Activated CD8-positive, alpha-beta T cell treated with anti-CD3 and anti-CD28 coated beads, Interleukin-2, amount 10 ng/mL, durations not matched to agents 7 days and 5 days (primary cell): ENCODE data around the gene CADM1. TPM values are rescaled to one million over a fixed set of nuclear protein-coding genes. Genes with fewer than 3 reads are reported as not detected.

Experiments used
- ATAC-seq: fragments of 150-1000 bp; cut with Tn5 transposase; one replicate; pipeline ENCODE4 v1.10.0; 2021; ENCODE audit warnings: moderate library complexity
- CTCF ChIA-PET: fragments of 350-600 bp; sonication (Branson Sonifier 250); formaldehyde crosslinking; loops from one replicate; lab custom pipeline; 2021; ENCODE audit warnings: antibody characterized with exemption; lab: Charles Lee
- POLR2A ChIA-PET: fragments of 350-600 bp; sonication (Branson Sonifier 250); formaldehyde crosslinking; loops from one replicate; lab custom pipeline; 2021; ENCODE audit warnings: antibody characterized with exemption; lab: Charles Lee
- DNase-seq: peaks from one replicate; pipeline ENCODE4 v3.0.0-alpha.2; 2020
- H3K27ac Mint-ChIP-seq: one replicate; pipeline ENCODE4 v1.8.0; 2021; ENCODE audit warnings: mild to moderate bottlenecking, mixed read lengths
- H3K27me3 Mint-ChIP-seq: one replicate; pipeline ENCODE4 v1.8.0; 2021; ENCODE audit warnings: low read depth, mixed read lengths
- H3K36me3 Mint-ChIP-seq: one replicate; pipeline ENCODE4 v1.8.0; 2021; ENCODE audit warnings: low read depth, mixed read lengths
- H3K4me1 Mint-ChIP-seq: one replicate; pipeline ENCODE4 v1.8.0; 2021; ENCODE audit warnings: low read depth, mixed read lengths
- H3K4me3 Mint-ChIP-seq: one replicate; pipeline ENCODE4 v1.8.0; 2021; ENCODE audit warnings: mild to moderate bottlenecking, mixed read lengths
- H3K9me3 Mint-ChIP-seq: one replicate; pipeline ENCODE4 v1.8.0; 2022; ENCODE audit warnings: mixed read lengths; ENCODE audit not compliant: insufficient read depth
- total RNA-seq, 2 experiments: library from RNA; stranded (reverse); gene quantifications; one replicate each; pipeline ENCODE4 v1.2.3, GENCODE V29; 2021

Gene CADM1
- total RNA-seq, 2 experiments from 2014 or later: 0.31 to 0.74 TPM

DNA sequence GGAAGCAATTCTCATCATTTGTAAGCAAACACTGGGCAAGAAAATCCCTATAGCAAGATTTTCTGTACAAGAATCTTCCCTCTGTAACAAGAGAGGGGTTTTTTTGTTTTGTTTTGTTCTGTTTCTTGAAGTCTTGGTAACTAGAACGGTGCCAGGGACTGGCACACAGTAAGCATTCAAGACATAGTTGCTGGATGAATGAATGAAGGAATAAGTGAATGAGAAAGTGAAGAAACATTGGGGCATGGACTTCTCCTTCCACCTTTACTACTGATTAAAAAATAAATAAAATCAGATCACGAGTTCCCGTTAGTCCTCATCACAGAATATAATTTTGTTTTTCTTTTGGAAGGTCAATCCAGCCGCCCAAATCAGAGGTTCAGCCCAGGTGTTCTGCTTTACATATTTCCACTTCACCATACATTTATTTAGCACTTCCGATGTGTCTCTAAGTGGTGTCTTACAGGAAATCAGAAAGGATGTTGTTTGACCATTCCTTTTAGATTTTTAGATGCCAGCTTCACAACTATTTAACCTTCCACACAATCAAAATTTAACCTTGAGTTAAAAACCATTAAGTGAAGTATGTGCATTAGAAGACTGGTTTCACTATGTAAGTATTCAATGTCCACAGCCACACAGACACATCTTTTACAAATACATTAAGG, 281.2 kb downstream of the CADM1 start:
- no peak overlapping the region for H3K4me3 Mint-ChIP-seq
- ATAC-seq (no peak), DNase-seq (no peak)
- H3K4me1 Mint-ChIP-seq: peaks cover 15% of the 10 kb centered on the region
- H3K9me3 Mint-ChIP-seq: no peaks in the 10 kb centered on the region
- ChIA-PET CTCF (no interaction called here), POLR2A (no interaction called here)
- no peaks in the 10 kb centered on the region for H3K36me3 Mint-ChIP-seq
- no peaks in the 10 kb centered on the region for H3K27me3 Mint-ChIP-seq
- peak overlapping the region; percentile 47 for H3K27ac Mint-ChIP-seq

DNA sequence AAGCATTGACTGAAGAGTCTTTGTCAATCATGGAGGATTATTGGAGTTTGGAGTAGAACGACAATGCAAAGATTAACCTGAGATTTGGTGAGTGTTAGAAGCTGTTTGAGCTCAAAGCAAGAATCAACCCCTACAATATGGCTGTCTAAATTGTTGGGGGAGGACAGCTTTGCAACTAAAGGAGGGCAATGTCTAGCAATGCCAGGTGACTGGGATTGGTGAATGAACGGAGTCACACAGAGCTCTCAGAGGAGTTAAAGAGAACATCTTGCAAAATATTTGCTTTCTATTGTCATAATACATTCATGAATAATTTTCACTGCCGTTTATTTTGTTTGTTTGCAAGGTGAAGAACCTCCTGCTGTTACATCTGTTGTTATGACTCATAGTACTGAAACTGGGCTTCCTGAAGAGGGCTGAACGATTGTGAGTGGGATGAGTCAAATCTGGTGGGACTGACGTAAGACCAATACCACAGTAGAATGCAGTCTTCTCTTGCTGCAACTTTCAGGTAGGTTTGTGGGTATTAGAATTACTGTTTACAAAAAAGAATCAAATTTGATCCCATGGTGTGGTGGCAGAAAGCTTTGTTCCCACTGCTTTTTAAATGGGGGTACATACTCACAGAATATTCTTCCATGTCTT, 281.9 kb downstream of the CADM1 start:
- Mint-ChIP-seq H3K36me3 (no peaks in the 10 kb centered on the region), H3K27me3 (no peaks in the 10 kb centered on the region), H3K27ac (peak overlapping the region; percentile 47), H3K4me1 (peaks cover 19% of the 10 kb centered on the region), H3K4me3 (no peak overlapping the region), H3K9me3 (no peaks in the 10 kb centered on the region)
- ATAC-seq (peak; percentile 88), DNase-seq (peak; percentile 40)
- POLR2A ChIA-PET: no interaction called here
- CTCF ChIA-PET: no interaction called here

DNA sequence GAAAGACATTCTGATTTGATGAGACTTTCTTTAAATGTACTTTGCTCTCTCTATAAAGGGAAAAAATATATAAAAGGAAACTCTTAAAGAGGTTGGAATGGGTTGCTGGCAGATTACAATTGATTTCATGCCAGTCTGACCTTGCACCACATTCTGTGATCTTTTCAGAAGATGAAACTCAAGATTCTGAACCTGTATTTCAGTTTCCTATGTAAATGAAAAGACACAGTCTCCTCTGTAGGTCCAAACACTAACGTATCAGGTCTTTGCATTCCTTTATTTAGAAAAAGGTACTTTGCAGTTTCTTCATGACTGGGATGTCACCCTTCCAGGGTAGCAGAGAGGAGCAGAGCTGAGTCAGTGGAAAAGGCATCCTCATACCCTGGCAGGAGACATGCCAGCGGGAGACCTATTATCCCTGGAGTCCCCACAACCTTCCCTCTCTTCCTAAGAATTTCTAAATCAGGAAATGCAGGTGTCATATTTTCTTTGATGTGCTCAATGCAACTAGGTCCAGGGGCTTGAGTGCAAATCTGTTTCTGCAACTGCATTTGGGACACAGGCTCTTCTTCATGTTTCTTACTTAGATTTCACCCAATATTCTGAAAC, 282.6 kb downstream of the CADM1 start:
- H3K27me3 Mint-ChIP-seq: no peaks in the 10 kb centered on the region
- no peak overlapping the region for H3K4me3 Mint-ChIP-seq
- peak overlapping the region; percentile 12 for H3K27ac Mint-ChIP-seq
- H3K4me1 Mint-ChIP-seq: peaks cover 19% of the 10 kb centered on the region
- ChIA-PET CTCF (no interaction called here), POLR2A (no interaction called here)
- H3K9me3 Mint-ChIP-seq: no peaks in the 10 kb centered on the region
- no peak for ATAC-seq
- DNase-seq: no peak
- H3K36me3 Mint-ChIP-seq: no peaks in the 10 kb centered on the region

DNA sequence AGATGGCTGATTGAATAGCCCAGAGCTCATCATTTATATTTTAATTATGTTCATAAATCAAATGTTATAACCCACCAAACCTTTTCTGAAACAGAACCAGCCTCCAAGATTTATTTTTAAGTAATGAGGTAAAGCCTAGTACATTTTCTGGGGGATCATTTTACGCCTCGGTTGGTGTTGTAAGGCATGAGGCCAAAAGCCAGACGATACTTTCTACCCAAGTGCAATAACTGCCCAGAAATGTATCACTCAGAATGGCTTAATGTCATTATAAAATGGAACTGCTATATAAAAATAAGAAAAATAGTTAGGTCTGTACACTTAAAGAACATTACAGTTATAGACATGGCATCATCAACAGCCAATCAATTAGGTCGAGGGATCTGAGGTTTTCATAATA, 283.3 kb downstream of the CADM1 start:
- POLR2A ChIA-PET: no interaction called here

DNA sequence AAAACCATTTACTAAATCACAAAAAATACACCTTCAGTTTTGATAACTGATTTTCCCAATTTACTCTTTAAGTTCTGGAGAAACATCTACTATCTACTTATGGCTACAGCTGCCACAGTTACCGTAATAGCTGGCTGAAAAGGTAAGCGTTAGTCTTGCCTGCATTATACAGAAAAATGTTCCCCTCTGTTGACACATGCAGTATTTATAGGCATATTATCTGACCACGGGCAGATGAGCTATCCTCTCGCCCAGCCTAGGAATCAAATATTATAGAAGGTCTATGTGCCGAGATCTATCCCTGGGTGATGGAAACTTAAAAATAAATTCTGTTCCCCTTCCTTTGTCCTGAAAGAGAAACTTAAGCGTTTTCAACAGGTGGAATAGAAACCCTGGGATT, 283.8 kb downstream of the CADM1 start:
- ChIA-PET CTCF (no interaction called here), POLR2A (no interaction called here)
- H3K27me3 Mint-ChIP-seq: no peaks in the 10 kb centered on the region
- ATAC-seq (no peak), DNase-seq (no peak)
- no peak overlapping the region for H3K27ac Mint-ChIP-seq
- H3K4me1 Mint-ChIP-seq: peaks cover 19% of the 10 kb centered on the region
- H3K4me3 Mint-ChIP-seq: no peak overlapping the region
- no peaks in the 10 kb centered on the region for H3K9me3 Mint-ChIP-seq
- H3K36me3 Mint-ChIP-seq: no peaks in the 10 kb centered on the region

More for the DNA sequence above, 283.3 kb downstream of the CADM1 start:
- no peak for DNase-seq
- H3K4me1 Mint-ChIP-seq: peaks cover 19% of the 10 kb centered on the region
- H3K27me3 Mint-ChIP-seq: no peaks in the 10 kb centered on the region
- no peak overlapping the region for H3K27ac Mint-ChIP-seq
- no peaks in the 10 kb centered on the region for H3K36me3 Mint-ChIP-seq
- CTCF ChIA-PET: no interaction called here
- ATAC-seq: no peak
- H3K9me3 Mint-ChIP-seq: no peaks in the 10 kb centered on the region
- H3K4me3 Mint-ChIP-seq: no peak overlapping the region

DNA sequence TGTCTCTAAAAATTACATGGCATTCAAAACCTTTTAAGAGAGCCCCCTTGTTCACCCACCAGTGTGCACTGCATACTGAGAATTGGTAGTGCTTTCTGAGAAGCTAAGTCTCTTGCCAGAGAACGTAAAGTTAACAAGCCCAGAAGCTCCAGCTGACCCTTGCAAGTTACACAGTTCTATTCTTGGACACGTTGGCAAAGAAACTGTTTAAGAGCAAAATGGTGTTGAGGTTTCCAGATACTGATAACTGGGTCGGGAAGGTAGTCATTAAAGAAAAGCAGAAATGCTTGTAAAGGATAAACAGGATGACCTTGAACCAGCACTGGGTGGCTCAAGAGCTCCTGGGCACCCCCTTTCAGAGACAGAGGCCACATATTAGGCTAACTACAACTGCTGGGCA, 284.8 kb downstream of the CADM1 start:
- Mint-ChIP-seq H3K27ac (no peak overlapping the region), H3K9me3 (no peaks in the 10 kb centered on the region), H3K4me1 (peaks cover 19% of the 10 kb centered on the region), H3K27me3 (no peaks in the 10 kb centered on the region), H3K36me3 (no peaks in the 10 kb centered on the region), H3K4me3 (no peak overlapping the region)
- ATAC-seq: no peak
- CTCF ChIA-PET: no interaction called here
- POLR2A ChIA-PET: no interaction called here
- DNase-seq: no peak

DNA sequence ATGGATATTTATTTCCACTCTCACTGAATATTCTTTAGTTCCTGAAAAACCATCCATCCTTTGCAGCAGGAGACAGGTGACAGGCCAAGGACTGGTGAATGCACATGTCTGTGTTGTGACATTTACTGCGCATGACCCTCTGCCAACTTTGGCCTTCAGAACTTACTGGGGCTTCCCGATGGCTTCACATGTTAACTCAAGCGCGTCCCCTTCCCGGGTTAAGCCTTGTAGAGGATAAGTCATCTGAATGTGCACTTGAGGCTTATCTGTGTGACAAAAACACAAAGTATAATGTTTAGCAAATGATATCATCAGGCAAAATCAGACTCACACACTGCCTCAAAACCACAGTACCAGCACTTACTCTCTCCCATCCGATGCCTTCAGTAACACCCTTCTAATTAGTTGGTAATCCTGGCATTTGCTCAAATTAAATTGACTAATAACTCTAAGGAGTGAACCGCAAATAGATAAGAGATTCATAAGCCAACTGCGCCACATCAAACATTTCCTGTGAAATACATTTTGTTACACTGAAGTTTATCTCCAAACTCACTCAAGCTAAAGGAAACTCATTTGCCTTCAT, 286.4 kb downstream of the CADM1 start:
- POLR2A ChIA-PET: no interaction called here
- H3K4me3 Mint-ChIP-seq: no peak overlapping the region
- ATAC-seq: no peak
- peaks cover 15% of the 10 kb centered on the region for H3K4me1 Mint-ChIP-seq
- no peaks in the 10 kb centered on the region for H3K36me3 Mint-ChIP-seq
- CTCF ChIA-PET: interaction anchor here (1.5 kb wide), 1 partner anchor 10 kb away, joined by 3 read pairs; no protein-coding TSS in a partner anchor
- no peak for DNase-seq
- H3K27me3 Mint-ChIP-seq: no peaks in the 10 kb centered on the region
- no peaks in the 10 kb centered on the region for H3K9me3 Mint-ChIP-seq
- H3K27ac Mint-ChIP-seq: no peak overlapping the region

DNA sequence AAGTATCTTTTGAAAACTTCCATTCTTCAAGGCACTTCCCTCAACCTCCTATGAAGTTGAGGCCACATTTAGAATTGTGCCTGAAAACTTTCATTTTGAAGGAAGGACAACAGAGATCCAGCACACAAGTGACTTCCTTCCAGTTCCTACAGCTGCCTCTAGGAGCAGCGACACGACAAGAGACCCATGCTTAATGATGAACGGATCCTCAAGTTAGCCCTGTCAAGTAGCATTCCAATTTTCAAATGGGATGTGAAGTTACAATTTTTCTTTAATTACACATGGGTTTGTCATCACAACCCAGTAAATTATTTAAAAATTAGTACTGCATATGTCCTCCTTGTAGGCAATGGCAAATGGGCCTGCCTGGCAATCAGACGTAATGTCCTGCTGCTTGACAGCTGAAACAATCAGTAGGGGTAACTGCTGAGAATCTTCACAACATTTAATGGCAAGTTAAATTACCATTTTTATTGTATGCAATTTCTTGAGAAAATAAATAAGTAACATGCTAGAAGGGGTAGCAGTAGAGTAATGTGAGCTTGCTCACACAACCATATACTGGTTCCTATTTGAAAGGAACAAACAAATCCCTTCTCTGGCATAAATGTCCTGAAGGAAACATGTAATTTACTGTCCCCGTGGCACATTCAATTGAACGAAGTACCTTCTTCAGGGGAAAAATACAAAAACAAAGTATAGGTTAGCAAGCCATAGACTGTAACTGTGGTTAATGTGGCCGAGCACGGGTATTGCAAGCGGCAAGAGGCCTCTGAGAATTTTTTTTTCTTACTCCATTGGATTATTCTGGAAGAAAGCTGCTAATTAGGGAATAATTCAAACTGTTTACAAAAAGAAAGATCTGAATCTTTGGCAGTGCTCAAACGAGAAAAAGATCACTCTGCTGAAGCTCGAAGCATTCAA, 288.3 kb downstream of the CADM1 start:
- peaks cover 8% of the 10 kb centered on the region for H3K4me1 Mint-ChIP-seq
- CTCF ChIA-PET: interaction anchor here (0.7 to 1.1 kb wide), 2 partner anchors 8 to 9 kb away, joined by 3 to 4 read pairs; no protein-coding TSS in a partner anchor
- H3K27me3 Mint-ChIP-seq: no peaks in the 10 kb centered on the region
- H3K4me3 Mint-ChIP-seq: no peak overlapping the region
- DNase-seq (no peak), ATAC-seq (no peak)
- POLR2A ChIA-PET: no interaction called here
- H3K9me3 Mint-ChIP-seq: no peaks in the 10 kb centered on the region
- H3K36me3 Mint-ChIP-seq: no peaks in the 10 kb centered on the region
- no peak overlapping the region for H3K27ac Mint-ChIP-seq

DNA sequence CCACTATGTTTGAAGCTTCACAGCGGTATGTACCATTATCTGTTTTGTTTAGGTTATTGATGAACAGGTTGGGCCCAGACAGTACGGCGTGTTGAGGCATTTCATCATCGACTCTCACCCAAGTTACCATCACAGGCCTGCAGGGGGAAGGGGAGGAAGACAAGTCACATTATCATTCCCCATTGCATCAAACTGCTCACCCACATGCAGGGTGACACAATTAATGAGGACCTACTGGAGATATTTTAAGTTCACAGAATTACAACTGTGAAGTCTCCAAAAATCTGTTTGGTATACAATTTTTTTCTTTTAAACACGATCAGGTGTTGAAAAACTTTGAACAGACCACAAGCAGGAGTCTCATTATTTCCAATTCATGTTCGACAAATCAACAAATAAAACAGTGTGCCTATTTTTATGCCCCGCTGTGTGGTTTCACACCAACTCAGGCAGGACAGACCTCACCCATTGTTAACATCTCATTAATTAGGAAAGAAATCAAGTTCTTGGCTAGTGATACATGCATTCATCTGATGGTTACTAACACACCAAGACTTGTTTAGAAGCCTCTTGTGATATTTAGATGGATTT, 289.5 kb downstream of the CADM1 start:
- H3K4me3 Mint-ChIP-seq: no peak overlapping the region
- no peak overlapping the region for H3K27ac Mint-ChIP-seq
- POLR2A ChIA-PET: interaction anchor here (0.6 kb wide), 1 partner anchor 13 kb away, joined by 3 read pairs; no protein-coding TSS in a partner anchor

DNA sequence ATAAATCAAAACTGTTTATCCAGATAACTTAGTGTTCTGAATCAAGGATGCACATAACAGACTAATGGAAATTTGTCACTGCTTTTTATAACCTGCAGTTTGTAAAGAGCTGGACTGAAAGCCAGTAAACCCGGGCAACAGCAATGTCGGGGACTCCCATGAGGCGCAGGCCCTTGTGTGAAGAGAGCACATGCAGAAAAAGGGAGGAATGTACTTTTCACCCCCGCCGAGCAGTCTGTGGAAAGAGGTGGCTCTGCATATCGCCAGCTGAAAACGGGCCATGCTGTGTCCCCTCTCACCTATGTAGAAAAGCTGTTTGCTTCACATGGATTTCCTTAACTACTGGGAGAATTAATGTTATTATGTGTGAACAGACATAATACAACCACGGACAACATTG, 291.2 kb downstream of the CADM1 start:
- no peak for ATAC-seq
- H3K4me3 Mint-ChIP-seq: no peak overlapping the region

More for the DNA sequence above, 289.5 kb downstream of the CADM1 start:
- Mint-ChIP-seq H3K36me3 (no peaks in the 10 kb centered on the region), H3K4me1 (peaks cover 8% of the 10 kb centered on the region), H3K27me3 (no peaks in the 10 kb centered on the region), H3K9me3 (no peaks in the 10 kb centered on the region)
- CTCF ChIA-PET: interaction anchor here (0.7 to 1.4 kb wide), 2 partner anchors 9 to 14 kb away, joined by 3 to 4 read pairs; no protein-coding TSS in a partner anchor
- ATAC-seq (no peak), DNase-seq (no peak)

DNA sequence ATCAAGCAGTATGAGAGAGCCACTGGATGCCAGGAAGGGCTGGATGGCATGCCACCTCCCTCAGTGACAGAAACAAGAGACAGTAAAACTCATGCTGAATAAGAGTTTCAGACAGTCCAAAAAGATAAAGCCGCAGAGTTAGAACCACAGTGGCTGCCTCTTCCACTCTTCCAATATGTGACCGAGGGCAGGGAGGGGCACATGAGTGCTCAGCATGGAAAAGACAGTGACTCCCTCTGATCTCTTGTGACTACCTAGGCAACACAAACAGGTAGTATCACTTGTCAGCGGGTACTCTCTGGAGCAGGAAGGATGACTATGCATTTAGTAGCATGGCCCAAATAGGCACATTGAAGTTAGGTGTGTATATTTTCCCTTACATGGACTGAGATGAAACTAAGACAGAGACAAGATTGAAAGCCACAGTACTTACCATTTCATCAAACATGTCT, 295.4 kb downstream of the CADM1 start:
- H3K36me3 Mint-ChIP-seq: no peaks in the 10 kb centered on the region
- no peak for ATAC-seq
- H3K4me1 Mint-ChIP-seq: no peaks in the 10 kb centered on the region
- no peak overlapping the region for H3K4me3 Mint-ChIP-seq
- DNase-seq: no peak
- no peaks in the 10 kb centered on the region for H3K27me3 Mint-ChIP-seq
- POLR2A ChIA-PET: no interaction called here
- no peak overlapping the region for H3K27ac Mint-ChIP-seq
- CTCF ChIA-PET: no interaction called here
- no peaks in the 10 kb centered on the region for H3K9me3 Mint-ChIP-seq

More for the DNA sequence above, 291.2 kb downstream of the CADM1 start:
- ChIA-PET POLR2A (no interaction called here), CTCF (no interaction called here)
- no peak overlapping the region for H3K27ac Mint-ChIP-seq
- H3K27me3 Mint-ChIP-seq: no peaks in the 10 kb centered on the region
- H3K36me3 Mint-ChIP-seq: no peaks in the 10 kb centered on the region
- DNase-seq: no peak
- H3K9me3 Mint-ChIP-seq: no peaks in the 10 kb centered on the region
- peaks cover 4% of the 10 kb centered on the region for H3K4me1 Mint-ChIP-seq
